ENCODE measurements around the gene CTDSPL2. TPM values are rescaled to one million over a fixed set of nuclear protein-coding genes. Genes with fewer than 3 reads are reported as not detected.

Gene CTDSPL2
- total and polyA plus RNA-seq, 2 of the 8 experiments (the other 6 are each of a cell fraction or from before 2014, with no cell fraction given): 25.2 to 64.7 TPM

- no peak overlapping the region for H3K18ac ChIP-seq (ENCODE audit: extremely low read depth, low read length)
- H4K8ac ChIP-seq (ENCODE audit: extremely low read depth, insufficient read depth, low read length): no peak overlapping the region
- no peak overlapping the region for H3K56ac ChIP-seq (replicated peaks; ENCODE audit: insufficient read length, low read depth, low read length)
- no peaks in the 10 kb centered on the region for H3K9me3 ChIP-seq (ENCODE audit: insufficient read depth in 2 of 2, low read depth in 1 of 2, low read length in 1 of 2)
- H3K36me3 ChIP-seq (ENCODE audit: control insufficient read depth in 2 of 4, insufficient read depth in 4 of 4, low read length in 3 of 4): peaks cover 9 to 57% (median 23%) of the 10 kb centered on the region in 4 experiments
- no peak overlapping the region for H2AFZ ChIP-seq (ENCODE audit: low read length)
- H3K4ac ChIP-seq (replicated peaks; ENCODE audit: insufficient read length, low read depth, low read length): no peak overlapping the region
- H2BK20ac ChIP-seq (ENCODE audit: low read length): no peak overlapping the region
- no peak for FAIRE-seq
- H3K14ac ChIP-seq (ENCODE audit: insufficient read length): no peak overlapping the region
- H3K4me3 ChIP-seq (ENCODE audit: extremely low read depth in 1 of 4, insufficient read depth in 2 of 4, low read depth in 3 of 4, low read length in 4 of 4): no peak overlapping the region
- no peak overlapping the region for H4K5ac ChIP-seq (ENCODE audit: insufficient read length, low read depth, low read length)
- H2BK5ac ChIP-seq (ENCODE audit: low read depth, low read length): no peak overlapping the region
- no peak overlapping the region for H2AK5ac ChIP-seq (ENCODE audit: low read depth, low read length)
- H3K4me1 ChIP-seq (replicated peaks in 1 of 4; ENCODE audit: control insufficient read depth in 3 of 4, insufficient read depth in 4 of 4, low read length in 3 of 4): no peaks in the 10 kb centered on the region
- H3K23me2 ChIP-seq (ENCODE audit: low read depth, low read length): peaks cover 1% of the 10 kb centered on the region; the same call in 1 of the 2 replicates
- H3K27ac ChIP-seq (ENCODE audit: low read depth, low read length): no peak overlapping the region
- peaks cover 0 to 12% of the 10 kb centered on the region in 2 experiments for H4K20me1 ChIP-seq (replicated peaks in 1 of 2; ENCODE audit: control insufficient read depth in 1 of 2, insufficient read depth in 2 of 2, low read length in 2 of 2)
- no peak overlapping the region for H2BK120ac ChIP-seq (replicated peaks; ENCODE audit: low read depth, low read length)
- no peak for DNase-seq (ENCODE audit: low read depth in 1 of 2, low spot score in 2 of 2)
- H3K79me1 ChIP-seq (ENCODE audit: low read depth, low read length): no peaks in the 10 kb centered on the region
- no peak overlapping the region for H2BK12ac ChIP-seq (ENCODE audit: low read depth, low read length)
- WGBS, 2 experiments (ENCODE audit: extremely low coverage in 1 of 2, insufficient coverage in 1 of 2, insufficient read length in 1 of 2, insufficient replicate concordance in 2 of 2, low coverage in 1 of 2, low lambda C conversion rate in 2 of 2, missing lambda C conversion rate in 1 of 2): 92% methylated on average over 7 of the region's 7 CpGs; no CpG with 5 or more reads in 1 of the 2 experiments
- no peak overlapping the region for H3K23ac ChIP-seq (ENCODE audit: insufficient read length)
- no peaks in the 10 kb centered on the region for H3K27me3 ChIP-seq (replicated peaks in 1 of 4; ENCODE audit: control insufficient read depth in 3 of 4, extremely low read depth in 1 of 4, insufficient read depth in 3 of 4, low read length in 3 of 4)
- H3K79me2 ChIP-seq (ENCODE audit: control insufficient read depth in 1 of 2, insufficient read depth in 2 of 2, low read length in 2 of 2): no peaks in the 10 kb centered on the region
- H3K9ac ChIP-seq (replicated peaks in 1 of 4; ENCODE audit: extremely low read depth in 1 of 4, low read depth in 3 of 4, low read length in 3 of 4): no peak overlapping the region
- POLR2A ChIA-PET (ENCODE audit: partially characterized antibody): interaction anchor here (0.7 kb wide), 1 partner anchor 65 kb away, joined by 3 read pairs; no protein-coding TSS in a partner anchor
- H2BK15ac ChIP-seq (ENCODE audit: low read length): no peak overlapping the region
- no peak overlapping the region for H3K4me2 ChIP-seq (ENCODE audit: insufficient read depth in 1 of 2, low read depth in 2 of 2, low read length in 2 of 2)
- no peak overlapping the region for H4K91ac ChIP-seq (replicated peaks; ENCODE audit: insufficient read length, low read length)
- CTCF ChIA-PET (ENCODE audit: partially characterized antibody): interaction anchor here (0.9 to 2.6 kb wide), 3 partner anchors 9 to 247 kb away, joined by 3 to 14 read pairs (median 3); no protein-coding TSS in a partner anchor
- TF ChIP-seq NRF1 (IDR thresholded peaks at IDR 0.05; ENCODE audit: low read depth, low read length) (no peak), POU5F1 (IDR thresholded peaks at IDR 0.05; ENCODE audit: low read depth, low read length) (no peak), RAD21 (IDR thresholded peaks at IDR 0.05 in 1 of 2, conservative IDR thresholded peaks at IDR 0.05 in 1 of 2; ENCODE audit: low read depth in 2 of 2, low read length in 2 of 2) (no peak), EZH2 (IDR thresholded peaks at IDR 0.05; ENCODE audit: low read depth, low read length, severe bottlenecking) (no peak), EP300 (IDR thresholded peaks at IDR 0.05; ENCODE audit: borderline replicate concordance in 1 of 2, low read depth in 2 of 2, low read length in 2 of 2) (no peak), CHD2 (IDR thresholded peaks at IDR 0.05; ENCODE audit: low read length) (no peak), TBP (IDR thresholded peaks at IDR 0.05; ENCODE audit: low read depth, low read length) (no peak), GABPA (IDR thresholded peaks at IDR 0.05; ENCODE audit: borderline replicate concordance, insufficient read depth, low read length) (no peak), CEBPB (IDR thresholded peaks at IDR 0.05; ENCODE audit: low read depth, low read length) (no peak), BRCA1 (IDR thresholded peaks at IDR 0.05; ENCODE audit: low read depth, low read length) (no peak), TEAD4 (IDR thresholded peaks at IDR 0.05; ENCODE audit: low read depth, low read length) (no peak), TAF7 (optimal IDR thresholded peaks at IDR 0.05; ENCODE audit: borderline replicate concordance, low read depth, low read length) (no peak), TCF12 (IDR thresholded peaks at IDR 0.05; ENCODE audit: low read depth, low read length) (no peak), ASH2L (IDR thresholded peaks at IDR 0.05; ENCODE audit: low read length) (no peak), RFX5 (IDR thresholded peaks at IDR 0.05; ENCODE audit: borderline replicate concordance, low read depth, low read length) (no peak)
Observed at GRCh38 chr15:44492040-44492439, 64.6 kb downstream of the CTDSPL2 start.
